AG04450 (cell line): ENCODE measurements around the gene PLXNA2. TPM values are rescaled to one million over a fixed set of nuclear protein-coding genes. Genes with fewer than 3 reads are reported as not detected.

ENCODE experiments used
- CTCF ChIA-PET: fragments of 300-600, 350-600 bp; formaldehyde crosslinking; extraction: SDS; loops from one replicate; lab custom pipeline; 2022; ENCODE audit warnings: antibody characterized with exemption, inconsistent platforms; lab: Charles Lee
- POLR2A ChIA-PET: fragments of 350-600 bp; formaldehyde crosslinking; extraction: SDS; loops from one replicate; lab custom pipeline; 2021; ENCODE audit warnings: antibody characterized with exemption, inconsistent platforms; lab: Yijun Ruan, JAX
- DNase-seq: peaks from one replicate; pipeline ENCODE4 v3.0.0-alpha.2; 2011; ENCODE audit warnings: low read depth, low spot score
- H3K27ac ChIP-seq: one replicate; pipeline ENCODE4 v1.5.1; 2012; ENCODE audit warnings: low read depth, low read length, control low read depth
- H3K27me3 ChIP-seq: one replicate; pipeline ENCODE4 v1.6.0; 2012; ENCODE audit warnings: low read length; ENCODE audit not compliant: control insufficient read depth, insufficient read depth
- H3K4me3 ChIP-seq: 2 replicates; pipeline ENCODE4 v1.5.1; 2011; ENCODE audit warnings: mild to moderate bottlenecking, low read depth, low read length, control low read depth
- H3K9me3 ChIP-seq: 2 replicates; pipeline ENCODE4 v1.5.1; 2012; ENCODE audit warnings: low read length; ENCODE audit not compliant: control insufficient read depth, insufficient read depth
- CTCF ChIP-seq: IDR thresholded peaks from 2 replicates; pipeline ENCODE4 v1.5.1; 2011; ENCODE audit warnings: low read depth, low read length, control low read depth, inconsistent platforms
- polyA plus RNA-seq: library from polyadenylated mRNA; depleted of rRNA; stranded (reverse); fragments of >200 nt; gene quantifications from 2 replicates; pipeline ENCODE4 v1.2.3, GENCODE V29; 2011

The PLXNA2 gene
- polyA plus RNA-seq, 1 experiment: 0.10 TPM

- Histone ChIP-seq H3K27ac (no peak overlapping the region), H3K9me3 (no peaks in the 10 kb centered on the region; the same call in 1 of the 2 replicates), H3K4me3 (no peak overlapping the region), H3K27me3 (no peaks in the 10 kb centered on the region)
- no peak for DNase-seq
- TF ChIP-seq CTCF: no peak
- POLR2A ChIA-PET: no interaction called here
- CTCF ChIA-PET: interaction anchor here (1.2 to 2.7 kb wide), 3 partner anchors 20 to 202 kb away, joined by 3 to 27 read pairs (median 6); partner anchors contain the start of gene PLXNA2
Observed at GRCh38 chr1:208042041-208042615, 202.1 kb downstream of the PLXNA2 start.

- no peaks in the 10 kb centered on the region for H3K27me3 ChIP-seq
- H3K27ac ChIP-seq: no peak overlapping the region
- no peak for DNase-seq
- no peak for TF ChIP-seq CTCF
- H3K9me3 ChIP-seq: no peaks in the 10 kb centered on the region; the same call in 1 of the 2 replicates
- ChIA-PET POLR2A (no interaction called here), CTCF (interaction anchor here (2.7 kb wide), 1 partner anchor 20 kb away, joined by 27 read pairs; no protein-coding TSS in a partner anchor)
- H3K4me3 ChIP-seq: no peak overlapping the region
Observed at GRCh38 chr1:208041505-208041904, 202.7 kb downstream of the PLXNA2 start.

GRCh38 chr1:208040821-208041297 lies 203.3 kb downstream of the PLXNA2 start:
- H3K9me3 ChIP-seq: no peaks in the 10 kb centered on the region; the same call in 1 of the 2 replicates
- no peak for DNase-seq
- H3K4me3 ChIP-seq: no peak overlapping the region
- no peak for TF ChIP-seq CTCF
- H3K27me3 ChIP-seq: no peaks in the 10 kb centered on the region
- POLR2A ChIA-PET: no interaction called here
- H3K27ac ChIP-seq: no peak overlapping the region
- CTCF ChIA-PET: interaction anchor here (2.7 kb wide), 1 partner anchor 19 kb away, joined by 27 read pairs; no protein-coding TSS in a partner anchor

- Histone ChIP-seq H3K4me3 (no peak overlapping the region), H3K27ac (no peak overlapping the region), H3K9me3 (no peaks in the 10 kb centered on the region; the same call in 1 of the 2 replicates), H3K27me3 (no peaks in the 10 kb centered on the region)
- no peak for DNase-seq
- ChIA-PET POLR2A (no interaction called here), CTCF (no interaction called here)
- no peak for TF ChIP-seq CTCF
Observed at GRCh38 chr1:208039536-208040332, 204.4 kb downstream of the PLXNA2 start.

- no peak for TF ChIP-seq CTCF
- ChIA-PET CTCF (no interaction called here), POLR2A (no interaction called here)
- Histone ChIP-seq H3K27me3 (no peaks in the 10 kb centered on the region), H3K9me3 (no peaks in the 10 kb centered on the region; the same call in 1 of the 2 replicates), H3K27ac (no peak overlapping the region), H3K4me3 (no peak overlapping the region)
- no peak for DNase-seq
Observed at GRCh38 chr1:208038303-208038702, 205.9 kb downstream of the PLXNA2 start.
